Retinal pigment epithelial cell (primary cell): Measurements from ENCODE around the gene ATP2C2.

Source experiments
- DNase-seq: peaks from one replicate; pipeline ENCODE4 v3.0.0-alpha.2; 2010; ENCODE audit warnings: low read depth
- H3K4me3 ChIP-seq: 2 replicates; pipeline ENCODE4 v1.5.1; 2011; ENCODE audit warnings: mild to moderate bottlenecking, low read length, control low read depth, moderate library complexity
- CTCF ChIP-seq: conservative IDR thresholded peaks from 2 replicates; pipeline ENCODE4 v1.5.1; 2011; ENCODE audit warnings: low read depth, low read length, control low read depth, inconsistent platforms

The ATP2C2 gene

GRCh38 chr16:84367297-84367680 lies 1.0 kb upstream of the ATP2C2 start:
- no peak for DNase-seq
- no peak for TF ChIP-seq CTCF
- no peak overlapping the region for H3K4me3 ChIP-seq

GRCh38 chr16:84367750-84368307 lies 509 bp upstream of the ATP2C2 start:
- TF ChIP-seq CTCF = no peak
- no peak overlapping the region for H3K4me3 ChIP-seq
- no peak for DNase-seq

GRCh38 chr16:84369105-84369504 lies 767 bp downstream of the ATP2C2 start:
- DNase-seq = no peak

GRCh38 chr16:84369938-84370627 lies 1.7 kb downstream of the ATP2C2 start:
- TF ChIP-seq CTCF = no peak
- no peak for DNase-seq
- no peak overlapping the region for H3K4me3 ChIP-seq

More at GRCh38 chr16:84369105-84369504, 767 bp downstream of the ATP2C2 start:
- TF ChIP-seq CTCF = no peak
- H3K4me3 ChIP-seq = no peak overlapping the region

GRCh38 chr16:84370723-84371552 lies 2.6 kb downstream of the ATP2C2 start:
- TF ChIP-seq CTCF = no peak
- DNase-seq = no peak
- no peak overlapping the region for H3K4me3 ChIP-seq

- H3K4me3 ChIP-seq = no peak overlapping the region
- TF ChIP-seq CTCF = no peak
- DNase-seq = no peak
These were observed 3.2 kb downstream of the ATP2C2 start for GRCh38 chr16:84371553-84371865.
